Measurements from ENCODE around the gene POGK. TPM values are rescaled to one million over a fixed set of nuclear protein-coding genes. Genes with fewer than 3 reads are reported as not detected.

The POGK gene
- polyA plus RNA-seq, 1 donor from 2014 or later, result 39.3 TPM

- peaks cover 8% of the 10 kb centered on the region for H3K36me3 ChIP-seq (ENCODE audit: insufficient read depth, low read length)
- no peaks in the 10 kb centered on the region for H4K20me1 ChIP-seq (ENCODE audit: insufficient read depth)
- H3K4me2 ChIP-seq (ENCODE audit: low read length), result no peak overlapping the region
- peaks cover 17% of the 10 kb centered on the region for H3K79me2 ChIP-seq (replicated peaks; ENCODE audit: insufficient read depth, low read length)
- no peak overlapping the region for H3K9ac ChIP-seq (ENCODE audit: low read length)
- H3K9me2 ChIP-seq (ENCODE audit: insufficient read depth, low read length), result no peaks in the 10 kb centered on the region
- H2AFZ ChIP-seq (ENCODE audit: low read depth, low read length), result no peak overlapping the region
- H3K27ac ChIP-seq (ENCODE audit: low read length), result no peak overlapping the region
- no peak overlapping the region for H3K4me3 ChIP-seq (ENCODE audit: low read length)
- no peaks in the 10 kb centered on the region for H3K27me3 ChIP-seq (ENCODE audit: insufficient read depth, low read depth, low read length)
- H3K9me3 ChIP-seq (ENCODE audit: low read length), result no peaks in the 10 kb centered on the region
- no peaks in the 10 kb centered on the region for H3F3A ChIP-seq (ENCODE audit: insufficient read depth, low read length, poor library complexity, severe bottlenecking)
- TF ChIP-seq REST (IDR thresholded peaks at IDR 0.05; ENCODE audit: borderline replicate concordance), result no peak
- TF ChIP-seq TAF1 (IDR thresholded peaks at IDR 0.05; ENCODE audit: low read depth), result no peak
- no peak for TF ChIP-seq MXI1 (conservative IDR thresholded peaks at IDR 0.05; ENCODE audit: poor library complexity, severe bottlenecking)
- TF ChIP-seq EP300 (conservative IDR thresholded peaks at IDR 0.05; ENCODE audit: poor library complexity, severe bottlenecking), result no peak
- TF ChIP-seq SMC3 (conservative IDR thresholded peaks at IDR 0.05; ENCODE audit: poor library complexity), result no peak
- TF ChIP-seq CTCF (IDR thresholded peaks at IDR 0.05; ENCODE audit: poor library complexity, severe bottlenecking), result no peak
- TF ChIP-seq EZH2 (IDR thresholded peaks at IDR 0.05; ENCODE audit: borderline replicate concordance, insufficient read depth, low read length, poor library complexity, severe bottlenecking), result no peak
- TF ChIP-seq POLR2AphosphoS5 (IDR thresholded peaks at IDR 0.05), result no peak
- no peak for TF ChIP-seq RAD21 (conservative IDR thresholded peaks at IDR 0.05)
Observed at GRCh38 chr1:166852918-166853317, 13.6 kb downstream of the POGK start.

DNA sequence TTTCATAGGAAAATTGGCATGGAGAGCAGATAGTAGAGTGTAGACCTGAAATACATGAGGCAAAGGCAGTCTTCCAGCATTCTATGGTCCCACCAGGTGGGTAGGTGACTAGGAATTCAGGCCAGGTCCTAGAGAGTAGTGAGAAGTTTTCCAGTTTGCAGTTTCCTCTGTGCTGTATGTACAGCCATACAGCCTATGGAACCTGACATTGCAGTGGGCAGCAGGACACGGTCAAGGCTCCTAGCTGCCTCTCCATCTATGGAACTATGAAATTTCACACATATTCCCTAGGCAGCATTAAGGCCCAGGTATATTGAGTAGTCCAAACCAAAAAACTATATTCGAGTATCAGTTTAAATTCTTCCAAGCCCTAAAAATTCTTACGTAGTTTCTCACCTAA, 16.3 kb downstream of the POGK start:
- Histone ChIP-seq H3F3A (ENCODE audit: insufficient read depth, low read length, poor library complexity, severe bottlenecking) (no peaks in the 10 kb centered on the region), H3K79me2 (replicated peaks; ENCODE audit: insufficient read depth, low read length) (peaks cover 4% of the 10 kb centered on the region), H3K4me2 (ENCODE audit: low read length) (no peak overlapping the region), H3K27me3 (ENCODE audit: insufficient read depth, low read depth, low read length) (no peaks in the 10 kb centered on the region), H3K36me3 (ENCODE audit: insufficient read depth, low read length) (peaks cover 8% of the 10 kb centered on the region), H3K9me2 (ENCODE audit: insufficient read depth, low read length) (no peaks in the 10 kb centered on the region), H3K27ac (ENCODE audit: low read length) (no peak overlapping the region), H4K20me1 (ENCODE audit: insufficient read depth) (no peaks in the 10 kb centered on the region), H3K4me3 (ENCODE audit: low read length) (no peak overlapping the region), H3K9me3 (ENCODE audit: low read length) (no peaks in the 10 kb centered on the region), H2AFZ (ENCODE audit: low read depth, low read length) (no peak overlapping the region), H3K9ac (ENCODE audit: low read length) (no peak overlapping the region)
- TF ChIP-seq REST (IDR thresholded peaks at IDR 0.05; ENCODE audit: borderline replicate concordance) (no peak), EZH2 (IDR thresholded peaks at IDR 0.05; ENCODE audit: borderline replicate concordance, insufficient read depth, low read length, poor library complexity, severe bottlenecking) (no peak), EP300 (conservative IDR thresholded peaks at IDR 0.05; ENCODE audit: poor library complexity, severe bottlenecking) (no peak), CTCF (IDR thresholded peaks at IDR 0.05; ENCODE audit: poor library complexity, severe bottlenecking) (no peak), MXI1 (conservative IDR thresholded peaks at IDR 0.05; ENCODE audit: poor library complexity, severe bottlenecking) (no peak), SMC3 (conservative IDR thresholded peaks at IDR 0.05; ENCODE audit: poor library complexity) (no peak), RAD21 (conservative IDR thresholded peaks at IDR 0.05) (no peak), TAF1 (IDR thresholded peaks at IDR 0.05; ENCODE audit: low read depth) (no peak), POLR2AphosphoS5 (IDR thresholded peaks at IDR 0.05) (no peak)
